ENCODE data around the gene ATG101.

ATG101 gene

DNA sequence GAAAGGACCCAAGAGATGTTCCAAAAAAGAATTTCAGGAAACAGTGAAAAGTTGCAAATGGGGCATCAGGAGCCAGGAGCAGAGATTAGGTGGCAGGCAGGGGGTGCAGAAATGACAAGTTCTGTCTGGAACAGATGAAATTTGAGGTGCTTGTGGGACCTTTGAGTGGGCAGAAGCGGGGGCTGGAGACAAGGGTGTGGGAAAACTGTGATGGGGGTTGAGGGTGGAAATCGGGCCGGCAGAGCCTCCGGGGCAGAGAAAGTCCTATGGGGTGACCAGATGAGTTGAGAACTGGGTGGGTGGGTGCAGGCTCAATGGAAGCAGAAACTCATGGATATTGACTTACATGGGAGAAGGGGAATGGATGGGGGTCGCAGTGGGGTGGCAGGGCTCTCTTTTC is 20.1 kb upstream of the ATG101 start:
- Histone ChIP-seq H3K36me3 (ENCODE audit: insufficient read depth, low read length) (no peaks in the 10 kb centered on the region), H3K9ac (ENCODE audit: low read depth, low read length) (no peak overlapping the region), H3K4me1 (ENCODE audit: insufficient read depth, low read length) (peaks cover 8% of the 10 kb centered on the region), H3K9me3 (ENCODE audit: control insufficient read depth, insufficient read depth, low read length) (no peaks in the 10 kb centered on the region)

GRCh38 chr12:52050116-52050757 is 19.5 kb upstream of the ATG101 start:
- Histone ChIP-seq H3K4me1 (ENCODE audit: insufficient read depth, low read length) (peaks cover 8% of the 10 kb centered on the region), H3K9ac (ENCODE audit: low read depth, low read length) (peak overlapping the region; percentile 92; the same call in 1 of the 2 replicates), H3K9me3 (ENCODE audit: control insufficient read depth, insufficient read depth, low read length) (no peaks in the 10 kb centered on the region), H3K36me3 (ENCODE audit: insufficient read depth, low read length) (no peaks in the 10 kb centered on the region)

- Histone ChIP-seq H3K36me3 (ENCODE audit: insufficient read depth, low read length) (no peaks in the 10 kb centered on the region), H3K9ac (ENCODE audit: low read depth, low read length) (peak within 1 kb of the TSS; percentile 92), H3K9me3 (ENCODE audit: control insufficient read depth, insufficient read depth, low read length) (no peaks in the 10 kb centered on the region), H3K4me1 (ENCODE audit: insufficient read depth, low read length) (peaks cover 8% of the 10 kb centered on the region)
Measured at GRCh38 chr12:52050758-52051541, 18.8 kb upstream of the ATG101 start, which contains the start of gene NR4A1. NR4A1 (plus strand) TSS chr12:52051442; CDS start chr12:52054329, 2,887 bp downstream.

DNA sequence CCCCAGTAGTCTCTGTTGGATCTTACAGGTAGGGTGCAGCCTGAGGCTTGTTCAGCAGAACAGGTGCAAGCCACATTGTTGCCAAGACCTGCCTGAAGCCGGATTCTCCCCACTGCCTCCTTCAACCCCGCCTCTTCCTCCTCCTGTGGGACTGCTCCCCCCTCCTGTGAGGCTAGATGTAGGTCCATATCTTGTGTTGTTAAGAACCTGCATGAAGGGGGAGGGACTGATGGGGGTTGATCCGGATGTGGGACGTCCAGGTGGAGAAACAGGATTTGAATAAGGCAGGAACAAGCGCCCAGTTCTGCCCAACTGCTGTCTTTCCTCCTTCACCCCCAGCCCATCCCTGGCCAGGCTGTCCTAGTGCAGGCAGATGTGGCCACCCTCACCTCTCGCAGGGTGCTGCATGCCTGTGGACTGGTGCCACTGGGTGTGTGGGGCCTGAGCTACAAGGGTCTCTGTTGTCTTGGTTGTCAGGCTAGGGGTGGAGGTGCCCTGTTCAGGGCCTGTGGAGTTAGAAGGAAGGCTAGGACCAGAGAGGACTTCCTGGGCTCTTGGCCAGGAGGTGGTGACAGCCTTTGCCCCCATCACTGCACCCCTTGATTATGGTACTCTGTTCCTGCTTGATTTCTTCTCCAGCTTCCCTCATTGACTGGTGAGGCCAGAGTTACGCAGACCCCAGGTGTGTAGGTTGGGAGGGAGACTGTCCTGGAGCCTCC is 17.2 kb upstream of the ATG101 start:
- H3K9ac ChIP-seq (ENCODE audit: low read depth, low read length): no peak overlapping the region
- H3K9me3 ChIP-seq (ENCODE audit: control insufficient read depth, insufficient read depth, low read length): no peaks in the 10 kb centered on the region
- H3K4me1 ChIP-seq (ENCODE audit: insufficient read depth, low read length): peaks cover 8% of the 10 kb centered on the region
- H3K36me3 ChIP-seq (ENCODE audit: insufficient read depth, low read length): no peaks in the 10 kb centered on the region; the same call in 1 of the 2 replicates

- Histone ChIP-seq H3K36me3 (ENCODE audit: insufficient read depth, low read length) (no peaks in the 10 kb centered on the region; the same call in 1 of the 2 replicates), H3K4me1 (ENCODE audit: insufficient read depth, low read length) (peaks cover 8% of the 10 kb centered on the region), H3K9ac (ENCODE audit: low read depth, low read length) (no peak overlapping the region), H3K9me3 (ENCODE audit: control insufficient read depth, insufficient read depth, low read length) (no peaks in the 10 kb centered on the region)
Measured at GRCh38 chr12:52053536-52054209, 16.1 kb upstream of the ATG101 start.

DNA sequence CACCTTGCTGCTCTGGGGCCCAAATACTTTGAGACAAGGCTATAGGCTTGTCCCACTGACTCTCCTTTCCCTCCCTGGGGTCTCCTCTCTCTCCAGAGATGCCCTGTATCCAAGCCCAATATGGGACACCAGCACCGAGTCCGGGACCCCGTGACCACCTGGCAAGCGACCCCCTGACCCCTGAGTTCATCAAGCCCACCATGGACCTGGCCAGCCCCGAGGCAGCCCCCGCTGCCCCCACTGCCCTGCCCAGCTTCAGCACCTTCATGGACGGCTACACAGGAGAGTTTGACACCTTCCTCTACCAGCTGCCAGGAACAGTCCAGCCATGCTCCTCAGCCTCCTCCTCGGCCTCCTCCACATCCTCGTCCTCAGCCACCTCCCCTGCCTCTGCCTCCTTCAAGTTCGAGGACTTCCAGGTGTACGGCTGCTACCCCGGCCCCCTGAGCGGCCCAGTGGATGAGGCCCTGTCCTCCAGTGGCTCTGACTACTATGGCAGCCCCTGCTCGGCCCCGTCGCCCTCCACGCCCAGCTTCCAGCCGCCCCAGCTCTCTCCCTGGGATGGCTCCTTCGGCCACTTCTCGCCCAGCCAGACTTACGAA is 15.4 kb upstream of the ATG101 start:
- H3K4me1 ChIP-seq (ENCODE audit: insufficient read depth, low read length): peaks cover 8% of the 10 kb centered on the region
- H3K9ac ChIP-seq (ENCODE audit: low read depth, low read length): no peak overlapping the region
- H3K9me3 ChIP-seq (ENCODE audit: control insufficient read depth, insufficient read depth, low read length): no peaks in the 10 kb centered on the region
- no peaks in the 10 kb centered on the region; the same call in 1 of the 2 replicates for H3K36me3 ChIP-seq (ENCODE audit: insufficient read depth, low read length)

- no peak overlapping the region for H3K9ac ChIP-seq (ENCODE audit: low read depth, low read length)
- H3K4me1 ChIP-seq (ENCODE audit: insufficient read depth, low read length): peaks cover 7% of the 10 kb centered on the region
- H3K36me3 ChIP-seq (ENCODE audit: insufficient read depth, low read length): no peaks in the 10 kb centered on the region; the same call in 1 of the 2 replicates
- no peaks in the 10 kb centered on the region for H3K9me3 ChIP-seq (ENCODE audit: control insufficient read depth, insufficient read depth, low read length)
Measured at GRCh38 chr12:52054833-52055730, 14.7 kb upstream of the ATG101 start.

DNA sequence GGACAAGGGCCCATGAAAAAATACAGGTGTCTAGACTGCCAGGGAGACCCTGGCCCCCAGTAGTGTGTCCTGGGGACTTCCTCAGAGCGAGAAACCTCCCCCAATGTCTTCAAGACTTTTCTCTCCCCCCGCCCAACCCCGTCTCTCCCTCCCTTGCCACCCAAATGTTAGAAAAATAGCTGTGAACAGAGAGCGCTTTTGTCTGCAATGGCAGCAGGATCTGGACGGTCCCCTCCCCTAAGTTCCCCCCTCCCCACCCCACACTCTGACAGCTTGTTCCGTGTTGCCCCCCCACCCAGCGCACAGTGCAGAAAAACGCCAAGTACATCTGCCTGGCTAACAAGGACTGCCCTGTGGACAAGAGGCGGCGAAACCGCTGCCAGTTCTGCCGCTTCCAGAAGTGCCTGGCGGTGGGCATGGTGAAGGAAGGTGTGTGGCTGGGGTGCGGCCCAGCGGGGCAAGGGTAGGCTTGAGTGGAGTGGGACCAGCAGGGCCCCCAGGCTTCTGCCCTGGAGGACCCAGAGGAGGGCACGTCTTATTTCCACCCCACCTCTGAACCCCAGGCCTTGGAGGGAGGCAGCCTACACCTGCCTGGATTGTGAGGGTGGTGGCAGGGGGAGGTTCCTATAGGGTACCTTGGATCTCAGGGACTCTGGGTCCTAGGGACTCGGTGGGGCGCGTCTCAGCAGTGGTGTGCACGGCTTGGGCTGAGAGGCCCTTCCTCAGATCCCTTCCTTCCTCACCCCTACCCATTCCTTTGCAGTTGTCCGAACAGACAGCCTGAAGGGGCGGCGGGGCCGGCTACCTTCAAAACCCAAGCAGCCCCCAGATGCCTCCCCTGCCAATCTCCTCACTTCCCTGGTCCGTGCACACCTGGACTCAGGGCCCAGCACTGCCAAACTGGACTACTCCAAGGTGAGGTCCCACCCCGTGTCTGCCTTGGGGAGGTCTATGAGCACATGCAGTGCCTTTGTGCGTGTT is 13.8 kb upstream of the ATG101 start:
- no peaks in the 10 kb centered on the region; the same call in 1 of the 2 replicates for H3K36me3 ChIP-seq (ENCODE audit: insufficient read depth, low read length)

DNA sequence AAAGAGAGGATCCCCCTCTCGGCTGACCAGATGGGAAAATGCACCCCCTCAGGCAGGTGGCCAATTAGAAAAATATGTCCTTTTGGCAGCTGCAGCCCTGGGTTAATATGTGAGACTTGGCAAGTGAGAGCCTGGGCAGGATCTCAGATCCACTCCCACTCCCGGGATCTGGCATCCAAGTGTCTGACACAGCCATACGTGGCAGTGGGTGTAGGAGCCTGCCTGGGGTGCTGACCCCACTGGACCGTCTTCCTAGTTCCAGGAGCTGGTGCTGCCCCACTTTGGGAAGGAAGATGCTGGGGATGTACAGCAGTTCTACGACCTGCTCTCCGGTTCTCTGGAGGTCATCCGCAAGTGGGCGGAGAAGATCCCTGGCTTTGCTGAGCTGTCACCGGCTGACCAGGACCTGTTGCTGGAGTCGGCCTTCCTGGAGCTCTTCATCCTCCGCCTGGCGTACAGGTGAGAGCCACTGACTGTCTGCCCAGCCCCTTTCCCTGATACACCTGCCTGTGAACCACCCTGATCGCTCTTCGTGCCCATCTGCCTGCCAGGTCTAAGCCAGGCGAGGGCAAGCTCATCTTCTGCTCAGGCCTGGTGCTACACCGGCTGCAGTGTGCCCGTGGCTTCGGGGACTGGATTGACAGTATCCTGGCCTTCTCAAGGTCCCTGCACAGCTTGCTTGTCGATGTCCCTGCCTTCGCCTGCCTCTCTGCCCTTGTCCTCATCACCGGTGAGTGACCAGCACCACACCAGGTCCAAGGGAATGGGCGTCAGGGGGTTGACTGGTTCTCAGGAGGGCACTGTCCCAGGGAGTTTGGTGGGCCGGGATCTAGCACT is 12.8 kb upstream of the ATG101 start:
- H3K9ac ChIP-seq (ENCODE audit: low read depth, low read length): no peak overlapping the region
- H3K36me3 ChIP-seq (ENCODE audit: insufficient read depth, low read length): no peaks in the 10 kb centered on the region; the same call in 1 of the 2 replicates
- H3K9me3 ChIP-seq (ENCODE audit: control insufficient read depth, insufficient read depth, low read length): no peaks in the 10 kb centered on the region
- H3K4me1 ChIP-seq (ENCODE audit: insufficient read depth, low read length): peaks cover 4% of the 10 kb centered on the region; the same call in 1 of the 2 replicates

More for the DNA sequence above, 13.8 kb upstream of the ATG101 start:
- peaks cover 4% of the 10 kb centered on the region; the same call in 1 of the 2 replicates for H3K4me1 ChIP-seq (ENCODE audit: insufficient read depth, low read length)
- no peaks in the 10 kb centered on the region for H3K9me3 ChIP-seq (ENCODE audit: control insufficient read depth, insufficient read depth, low read length)
- H3K9ac ChIP-seq (ENCODE audit: low read depth, low read length): no peak overlapping the region

GRCh38 chr12:52057638-52058576 is 11.9 kb upstream of the ATG101 start:
- no peaks in the 10 kb centered on the region for H3K4me1 ChIP-seq (ENCODE audit: insufficient read depth, low read length)
- no peaks in the 10 kb centered on the region; the same call in 1 of the 2 replicates for H3K36me3 ChIP-seq (ENCODE audit: insufficient read depth, low read length)
- no peak overlapping the region for H3K9ac ChIP-seq (ENCODE audit: low read depth, low read length)
- H3K9me3 ChIP-seq (ENCODE audit: control insufficient read depth, insufficient read depth, low read length): no peaks in the 10 kb centered on the region

All from ES-I3 (cell line).